ENCODE measurements around the gene ADTRP.
"Not testable (repeated sequence)": the region's sequence is repeated elsewhere in the genome, so short reads cannot be mapped to it uniquely, and the experiment has no call there.

Gene ADTRP

DNA sequence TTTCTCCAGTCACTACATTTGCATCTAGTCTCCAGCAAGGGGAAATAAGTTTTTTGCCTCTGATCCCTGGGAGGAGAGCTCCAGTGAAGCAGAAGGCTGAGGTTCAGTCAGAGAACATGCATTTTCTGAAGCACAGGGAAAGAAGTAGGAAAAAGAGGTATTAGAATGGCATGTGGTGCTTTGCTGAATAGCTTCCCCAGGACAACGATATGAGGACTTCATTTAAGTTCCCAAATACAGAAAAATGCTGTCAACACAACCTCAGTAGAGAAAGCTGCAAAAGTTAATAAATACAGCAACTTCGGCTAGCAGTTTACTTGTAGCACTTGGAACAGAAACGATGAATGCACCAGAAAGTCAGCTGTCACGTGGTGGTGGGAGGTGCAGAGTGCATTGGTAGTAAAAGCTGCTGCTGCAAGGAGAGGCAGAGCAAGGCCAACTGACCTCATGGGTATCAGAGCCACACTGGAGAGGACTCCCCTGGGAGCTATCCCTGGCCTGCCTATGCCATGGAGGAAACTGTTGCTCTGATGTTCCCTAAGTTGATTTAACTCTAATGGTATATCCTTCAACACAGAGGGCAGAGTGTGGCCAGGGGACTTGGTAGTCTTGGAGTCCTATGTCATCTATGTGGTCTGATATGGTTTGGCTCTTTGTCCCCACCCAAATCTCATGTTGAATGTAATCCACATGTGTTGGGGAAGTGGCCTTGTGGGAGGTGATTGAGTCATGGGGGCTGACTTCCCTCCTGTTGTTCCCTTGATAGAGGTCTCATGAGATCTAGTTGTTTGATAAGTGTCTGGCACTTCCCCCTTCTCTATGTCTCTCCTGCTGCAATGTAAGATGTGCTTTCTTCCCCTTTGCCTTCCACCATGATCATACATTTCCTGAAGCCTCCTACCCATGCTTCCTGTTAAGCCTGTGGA, 85.9 kb downstream of the ADTRP start:
- no peak for DNase-seq (ENCODE audit: low read depth in 2 of 2)
- H3K4me3 ChIP-seq (replicated peaks in 1 of 2; ENCODE audit: low read depth in 2 of 2, low read length in 2 of 2): no peak overlapping the region
- TF ChIP-seq, protein P1, sequence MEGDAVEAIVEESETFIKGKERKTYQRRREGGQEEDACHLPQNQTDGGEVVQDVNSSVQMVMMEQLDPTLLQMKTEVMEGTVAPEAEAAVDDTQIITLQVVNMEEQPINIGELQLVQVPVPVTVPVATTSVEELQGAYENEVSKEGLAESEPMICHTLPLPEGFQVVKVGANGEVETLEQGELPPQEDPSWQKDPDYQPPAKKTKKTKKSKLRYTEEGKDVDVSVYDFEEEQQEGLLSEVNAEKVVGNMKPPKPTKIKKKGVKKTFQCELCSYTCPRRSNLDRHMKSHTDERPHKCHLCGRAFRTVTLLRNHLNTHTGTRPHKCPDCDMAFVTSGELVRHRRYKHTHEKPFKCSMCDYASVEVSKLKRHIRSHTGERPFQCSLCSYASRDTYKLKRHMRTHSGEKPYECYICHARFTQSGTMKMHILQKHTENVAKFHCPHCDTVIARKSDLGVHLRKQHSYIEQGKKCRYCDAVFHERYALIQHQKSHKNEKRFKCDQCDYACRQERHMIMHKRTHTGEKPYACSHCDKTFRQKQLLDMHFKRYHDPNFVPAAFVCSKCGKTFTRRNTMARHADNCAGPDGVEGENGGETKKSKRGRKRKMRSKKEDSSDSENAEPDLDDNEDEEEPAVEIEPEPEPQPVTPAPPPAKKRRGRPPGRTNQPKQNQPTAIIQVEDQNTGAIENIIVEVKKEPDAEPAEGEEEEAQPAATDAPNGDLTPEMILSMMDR (IDR thresholded peaks at IDR 0.05; ENCODE audit: low read depth, low read length): no peak

DNA sequence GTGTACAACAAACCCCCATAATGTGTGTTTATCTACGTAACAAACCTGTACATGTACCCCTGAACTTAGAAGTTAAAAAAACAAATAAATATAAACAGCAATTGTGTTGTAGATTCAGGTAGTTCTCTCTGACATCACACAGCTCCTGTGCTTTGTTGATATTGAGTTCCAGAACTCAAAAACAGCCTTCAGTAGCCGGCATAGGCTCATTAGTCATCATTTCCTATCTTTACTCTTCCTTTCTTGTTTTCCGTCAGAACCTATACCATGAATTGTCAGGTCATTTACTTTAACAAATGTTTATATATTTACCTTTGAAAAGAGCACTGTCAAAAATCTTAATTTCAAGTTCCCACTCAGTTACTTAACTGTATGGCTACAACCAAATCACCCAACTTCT, 88.8 kb downstream of the ADTRP start:
- no peak for DNase-seq (ENCODE audit: low read depth in 2 of 2)
- TF ChIP-seq, protein P1 (IDR thresholded peaks at IDR 0.05; ENCODE audit: low read depth, low read length): no peak
- no peak overlapping the region for H3K4me3 ChIP-seq (replicated peaks in 1 of 2; ENCODE audit: low read depth in 2 of 2, low read length in 2 of 2)

DNA sequence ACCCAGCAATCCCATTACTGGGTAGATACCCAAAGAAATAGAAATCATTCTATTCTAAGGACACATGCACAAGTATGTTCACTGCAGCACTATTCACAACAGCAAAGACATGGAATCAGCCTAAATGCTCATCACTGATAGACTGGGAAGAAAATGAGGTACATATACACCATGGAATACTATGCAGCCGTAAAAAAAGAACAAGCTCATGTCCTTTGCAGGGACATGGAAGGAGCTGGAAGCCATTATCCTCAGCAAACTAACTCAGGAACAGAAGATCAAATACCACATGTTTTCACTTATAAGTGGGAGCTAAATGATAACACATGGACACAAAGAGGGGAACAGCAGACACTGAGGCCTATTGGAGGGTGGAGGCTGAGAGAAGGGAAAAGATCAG, 89.2 kb downstream of the ADTRP start:
- H3K4me3 ChIP-seq (replicated peaks in 1 of 2; ENCODE audit: low read depth in 2 of 2, low read length in 2 of 2); DNase-seq (ENCODE audit: low read depth in 2 of 2): not testable (repeated sequence)

DNA sequence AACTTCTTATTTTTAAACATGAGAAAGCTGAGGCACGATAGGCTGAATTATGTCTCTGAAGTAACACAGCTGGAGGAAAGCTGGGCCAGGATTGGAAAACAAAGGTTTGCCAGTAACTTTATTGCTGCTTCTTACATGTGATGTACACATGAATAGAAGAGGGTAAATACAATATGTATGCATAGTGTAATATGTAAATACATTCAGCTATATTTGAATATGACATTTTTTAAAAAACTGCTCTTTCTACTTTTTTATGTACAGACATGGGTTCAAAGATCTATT, 90.2 kb downstream of the ADTRP start:
- H3K4me3 ChIP-seq (replicated peaks in 1 of 2; ENCODE audit: low read depth in 2 of 2, low read length in 2 of 2): no peak overlapping the region
- no peak for DNase-seq (ENCODE audit: low read depth in 2 of 2)
- TF ChIP-seq, protein P1 (IDR thresholded peaks at IDR 0.05; ENCODE audit: low read depth, low read length): no peak

DNA sequence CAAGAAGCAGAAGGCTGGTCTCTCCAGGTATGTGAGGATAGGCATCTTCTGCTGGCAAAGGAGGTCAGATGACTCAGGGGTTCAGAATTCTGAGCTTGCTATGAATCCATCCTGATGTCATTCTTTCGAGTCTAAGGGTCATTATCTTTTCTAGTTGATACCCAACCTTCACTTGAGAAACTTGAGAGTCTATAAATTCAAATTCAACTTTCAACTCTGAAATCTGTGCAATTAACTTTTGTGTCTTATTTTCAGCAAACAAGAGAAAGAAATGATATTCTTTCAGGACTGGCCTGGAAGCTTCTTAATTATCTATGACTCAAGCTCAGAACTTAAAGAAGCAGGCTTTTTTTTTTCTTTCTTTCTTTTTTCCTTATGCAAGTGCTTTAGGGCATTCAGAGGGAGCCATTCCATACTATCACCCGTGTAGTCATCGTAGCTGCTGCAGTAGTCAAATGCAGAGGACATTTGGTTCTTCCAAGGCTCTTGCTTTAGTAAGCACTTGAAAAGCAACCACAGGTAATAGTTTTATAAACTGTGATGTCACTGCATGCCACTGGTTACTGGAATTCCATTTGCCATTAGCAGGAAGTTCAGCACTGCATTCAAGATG, 93.0 kb downstream of the ADTRP start:
- TF ChIP-seq, protein P1 (IDR thresholded peaks at IDR 0.05; ENCODE audit: low read depth, low read length): no peak
- no peak overlapping the region for H3K4me3 ChIP-seq (replicated peaks in 1 of 2; ENCODE audit: low read depth in 2 of 2, low read length in 2 of 2)
- DNase-seq (ENCODE audit: low read depth in 2 of 2): peak in 1 of 2 donors; percentile 79

DNA sequence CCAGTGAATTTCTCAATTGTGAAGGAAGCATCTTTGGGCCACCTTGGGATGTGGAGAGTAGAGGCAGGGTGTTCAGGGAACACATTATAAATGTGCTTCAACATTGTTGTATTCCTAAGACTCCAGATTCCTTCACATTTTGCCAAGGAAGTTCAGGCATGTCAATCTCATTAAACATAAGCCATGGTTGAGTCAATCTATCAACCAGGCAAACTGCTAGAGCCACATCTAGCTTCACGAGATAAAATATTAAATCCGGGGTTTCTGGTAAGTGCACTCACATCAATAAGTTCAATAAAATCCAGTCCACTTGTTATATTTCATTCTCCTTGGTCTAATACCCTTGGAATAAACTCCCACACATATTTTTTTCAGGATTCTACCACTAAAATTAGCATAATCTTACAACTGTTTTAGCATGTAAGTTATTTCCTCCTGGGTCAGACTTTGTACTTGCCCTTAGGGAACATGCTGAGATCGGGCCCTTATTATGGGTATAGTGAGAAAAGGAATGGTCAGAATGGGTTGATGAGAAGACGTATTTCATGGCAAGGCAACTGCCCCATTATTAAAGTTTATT, 93.6 kb downstream of the ADTRP start:
- no peak for DNase-seq (ENCODE audit: low read depth in 2 of 2)
- TF ChIP-seq, protein P1 (IDR thresholded peaks at IDR 0.05; ENCODE audit: low read depth, low read length): no peak
- no peak overlapping the region for H3K4me3 ChIP-seq (replicated peaks in 1 of 2; ENCODE audit: low read depth in 2 of 2, low read length in 2 of 2)

DNA sequence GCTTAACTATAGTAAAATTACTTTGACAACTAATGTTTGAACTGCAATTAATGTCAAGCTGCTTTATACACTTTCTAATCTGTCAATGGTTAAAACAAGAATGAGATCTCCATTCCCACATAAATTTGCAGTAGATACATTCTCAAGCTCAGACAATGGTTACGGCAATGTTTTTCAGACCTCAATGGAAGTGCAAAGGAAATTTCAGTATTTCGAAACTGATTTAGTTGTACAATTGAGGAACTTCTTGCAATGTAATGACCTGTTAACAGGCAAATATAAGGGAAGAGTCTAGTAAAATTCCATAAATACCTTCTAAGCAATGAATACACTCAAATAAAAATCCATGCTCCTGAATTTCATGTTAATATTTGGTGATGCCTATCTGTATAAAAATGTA, 94.7 kb downstream of the ADTRP start:
- TF ChIP-seq, protein P1 (IDR thresholded peaks at IDR 0.05; ENCODE audit: low read depth, low read length): no peak
- DNase-seq (ENCODE audit: low read depth in 2 of 2): no peak
- no peak overlapping the region for H3K4me3 ChIP-seq (replicated peaks in 1 of 2; ENCODE audit: low read depth in 2 of 2, low read length in 2 of 2)

Measured in cardiac fibroblast (primary cell).